ENCODE data around the gene TRIM39.
A peak's percentile ranks its signal among the peaks of the same experiment; 100 is the strongest.

The TRIM39 gene

GRCh38 chr6:30328397-30328796, 1.7 kb downstream of the TRIM39 start:
- no peak for DNase-seq

DNA sequence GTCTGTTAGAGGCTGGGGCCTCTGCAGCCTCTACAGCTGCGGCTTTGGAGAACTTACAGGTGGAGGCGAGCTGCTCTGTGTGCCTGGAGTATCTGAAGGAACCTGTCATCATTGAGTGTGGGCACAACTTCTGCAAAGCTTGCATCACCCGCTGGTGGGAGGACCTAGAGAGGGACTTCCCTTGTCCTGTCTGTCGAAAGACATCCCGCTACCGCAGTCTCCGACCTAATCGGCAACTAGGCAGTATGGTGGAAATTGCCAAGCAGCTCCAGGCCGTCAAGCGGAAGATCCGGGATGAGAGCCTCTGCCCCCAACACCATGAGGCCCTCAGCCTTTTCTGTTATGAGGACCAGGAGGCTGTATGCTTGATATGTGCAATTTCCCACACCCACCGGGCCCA, 2.6 kb downstream of the TRIM39 start:
- DNase-seq: no peak

GRCh38 chr6:30331981-30332380, 5.3 kb downstream of the TRIM39 start:
- no peak for DNase-seq

DNA sequence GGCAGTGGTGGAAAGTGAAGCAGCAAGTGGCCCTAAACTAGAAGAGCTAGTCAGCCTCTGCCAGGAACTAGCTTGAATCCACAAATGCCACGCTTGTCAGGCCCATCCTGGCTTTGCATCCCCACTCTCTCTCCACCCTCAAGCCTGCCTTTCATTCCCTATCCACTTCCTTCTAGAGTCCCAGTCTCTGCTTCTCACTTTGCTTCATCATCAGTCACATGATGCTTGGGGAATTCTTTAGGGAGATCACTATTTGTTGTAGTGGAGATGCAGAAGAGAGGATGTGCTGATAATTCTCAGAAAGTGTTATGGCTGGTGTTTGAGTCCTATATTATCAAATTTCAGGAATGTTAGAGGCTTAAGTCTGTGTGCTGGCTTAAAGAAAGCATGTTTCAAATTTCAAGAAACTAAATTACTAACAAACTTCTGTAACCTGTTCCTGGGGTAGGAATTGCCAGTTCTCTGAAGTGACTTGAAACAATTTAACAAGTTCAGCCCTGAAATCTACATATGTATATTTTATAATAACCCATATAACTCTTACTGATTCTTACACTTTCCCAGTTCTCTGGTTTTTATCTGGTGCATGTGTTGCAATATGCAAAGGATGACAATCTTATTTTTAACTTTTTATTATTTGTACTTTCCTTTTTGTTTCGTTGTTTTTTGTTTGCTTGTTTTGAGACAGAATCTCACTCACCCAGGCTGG, 7.5 kb downstream of the TRIM39 start:
- DNase-seq: no peak

DNA sequence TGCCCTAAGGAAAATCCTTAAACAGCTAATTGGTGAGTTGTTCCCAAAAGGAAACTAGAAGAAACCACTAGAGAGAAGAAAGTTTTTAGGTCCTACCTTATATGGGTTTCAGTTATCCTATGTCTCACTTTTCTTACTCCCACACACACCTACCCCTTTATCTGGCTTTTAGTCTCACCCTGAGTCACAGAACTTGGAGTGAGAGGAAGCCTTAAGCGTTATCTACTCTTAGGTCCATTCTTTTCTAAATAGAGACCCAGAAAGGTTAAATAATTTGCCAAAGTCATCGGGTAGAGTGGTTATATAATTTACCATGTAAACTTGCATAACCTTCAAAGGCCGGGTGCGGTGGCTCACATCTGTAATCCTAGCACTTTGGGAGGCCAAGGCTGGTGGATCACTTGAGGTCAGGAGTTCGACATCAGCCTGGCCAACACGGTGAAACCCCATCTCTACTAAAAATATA, 13.9 kb downstream of the TRIM39 start:
- DNase-seq: no peak

DNA sequence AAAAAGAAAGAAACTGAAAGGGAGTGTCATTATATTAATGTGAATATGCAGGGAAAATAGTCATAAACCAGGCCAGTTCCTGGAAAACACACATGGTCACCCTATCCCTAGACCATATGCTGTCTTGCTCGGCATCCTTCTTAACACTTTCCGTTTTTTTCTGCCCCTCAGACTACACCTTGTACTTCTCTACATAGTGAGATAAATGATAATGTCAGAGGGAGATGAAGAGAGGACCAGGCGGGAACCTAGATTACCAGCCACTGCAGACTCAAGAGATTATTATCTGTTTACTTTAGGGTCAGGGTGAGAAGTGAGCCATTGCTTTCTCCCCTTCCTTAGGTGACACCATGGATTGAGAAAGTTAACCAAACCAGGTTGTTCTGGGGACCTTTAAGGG, 14.5 kb downstream of the TRIM39 start:
- no peak for DNase-seq

GRCh38 chr6:30341728-30342127, 15.0 kb downstream of the TRIM39 start:
- DNase-seq: no peak

GRCh38 chr6:30344191-30344867, 17.6 kb downstream of the TRIM39 start:
- no peak for DNase-seq

DNA sequence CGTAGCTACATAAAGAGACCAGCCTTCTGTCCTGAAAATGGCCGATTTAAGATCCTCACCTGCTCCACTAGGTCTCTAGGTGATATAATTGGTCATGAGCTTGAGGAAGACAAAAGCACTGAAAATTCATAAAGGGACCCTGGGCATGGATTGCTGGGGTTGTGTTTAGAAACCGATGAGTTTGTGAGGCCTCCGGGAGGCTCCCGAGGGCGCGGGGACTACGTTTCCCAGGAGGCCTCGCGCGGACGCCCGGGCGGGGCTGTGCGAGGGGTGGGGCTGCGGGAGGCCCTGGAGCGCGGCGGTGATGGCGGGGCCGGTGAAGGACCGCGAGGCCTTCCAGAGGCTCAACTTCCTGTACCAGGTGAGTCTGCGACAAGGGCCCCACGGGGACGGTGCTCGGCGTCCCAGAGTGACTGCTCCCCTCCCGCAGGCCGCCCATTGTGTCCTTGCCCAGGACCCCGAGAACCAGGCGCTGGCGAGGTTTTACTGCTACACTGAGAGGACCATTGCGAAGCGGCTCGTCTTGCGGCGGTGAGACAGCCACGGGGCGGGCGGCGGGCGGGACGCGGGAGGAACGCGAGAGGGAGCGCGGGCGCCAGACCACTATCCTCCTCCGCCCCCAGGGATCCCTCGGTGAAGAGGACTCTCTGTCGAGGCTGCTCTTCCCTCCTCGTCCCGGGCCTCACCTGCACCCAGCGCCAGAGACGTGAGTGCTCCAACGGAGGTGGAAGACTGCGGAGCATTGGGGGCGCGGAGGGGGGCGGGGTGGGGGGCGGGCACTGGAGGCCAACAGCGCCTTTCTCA, 18.3 kb downstream of the TRIM39 start, which contains the start of gene RPP21:
RPP21 (plus strand) TSS at position 289 of the 804 bp plus-strand sequence; CDS start at position 305, 16 bp downstream.
- peak; percentile 89 for DNase-seq

GRCh38 chr6:30345852-30346251, 19.1 kb downstream of the TRIM39 start:
- no peak for DNase-seq

DNA sequence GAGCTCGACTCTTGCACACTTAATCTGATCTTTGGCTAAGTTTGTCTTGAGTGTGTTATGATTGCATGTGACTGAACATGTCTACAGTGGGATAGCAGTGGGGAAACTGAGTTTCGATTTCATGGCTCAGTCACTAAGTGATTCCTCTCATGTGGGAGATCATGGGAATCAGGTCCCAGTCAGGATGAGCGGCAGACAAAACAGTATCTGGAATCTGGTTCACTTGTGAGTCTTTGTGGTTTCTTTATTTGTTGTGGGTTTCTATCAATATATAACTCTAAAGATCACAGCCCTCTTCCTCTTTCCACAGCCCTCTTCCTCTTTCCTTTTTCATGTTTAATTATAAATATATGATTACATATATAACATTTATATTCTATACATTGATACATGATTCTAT, 22.2 kb downstream of the TRIM39 start:
- no peak for DNase-seq

DNA sequence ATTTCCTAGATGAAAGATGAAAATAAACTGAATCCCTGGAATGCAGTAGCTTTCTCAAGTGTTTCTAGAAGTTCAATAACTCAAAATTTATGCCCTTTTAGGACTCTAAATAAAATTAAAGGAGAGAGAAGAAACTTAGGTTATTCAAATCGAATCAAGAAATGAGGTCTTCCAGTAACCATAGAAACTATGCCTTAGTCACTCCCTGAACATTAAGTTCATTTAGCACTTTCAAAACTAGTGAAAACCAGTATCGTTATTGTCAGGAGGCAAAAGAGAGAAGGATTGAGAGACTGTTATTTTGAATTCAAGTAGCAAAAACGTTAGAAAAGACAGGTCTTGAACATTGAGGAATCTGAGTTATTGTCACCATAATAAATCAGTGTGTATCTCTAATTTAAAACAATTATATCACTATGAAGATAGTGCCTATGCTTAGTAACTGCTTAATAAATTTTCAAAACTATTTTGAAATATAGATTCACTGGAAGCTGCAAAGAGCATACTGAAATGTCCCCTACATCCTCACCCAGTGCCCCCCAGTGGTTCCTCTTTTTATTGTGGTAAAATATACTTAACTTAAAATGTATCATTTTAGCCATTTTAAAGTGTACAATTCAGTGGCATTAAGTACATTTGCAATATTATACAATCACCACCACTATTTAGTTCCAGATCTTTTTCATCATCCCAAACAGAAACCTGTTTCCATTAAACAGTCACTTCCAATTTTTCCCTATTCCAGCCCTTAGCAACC, 22.9 kb downstream of the TRIM39 start:
- no peak for DNase-seq

GRCh38 chr6:30350524-30350923, 23.8 kb downstream of the TRIM39 start:
- no peak for DNase-seq

DNA sequence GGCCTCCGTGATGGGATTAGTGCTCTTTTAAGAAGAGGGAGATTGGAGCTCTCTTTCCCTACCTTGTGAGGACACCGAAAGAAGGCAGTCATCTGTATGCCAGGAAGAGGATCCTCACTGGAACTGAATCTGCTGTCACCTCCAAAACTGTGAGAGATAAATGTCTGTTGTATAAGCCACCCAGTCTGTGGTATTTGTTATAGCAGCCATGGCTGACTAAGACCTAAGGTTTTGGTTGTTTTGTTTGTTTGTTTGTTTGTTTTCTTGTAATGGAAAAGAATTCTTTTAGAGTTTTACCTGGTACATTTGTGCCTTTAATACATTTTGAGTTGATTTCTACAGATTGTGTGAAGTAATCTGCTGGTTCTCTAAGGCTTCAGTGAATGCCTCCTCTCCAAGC, 25.8 kb downstream of the TRIM39 start:
- DNase-seq: no peak

GRCh38 chr6:30355281-30355680, 28.6 kb downstream of the TRIM39 start:
- DNase-seq: no peak

- DNase-seq: no peak
Observed at GRCh38 chr6:30356536-30356935, 29.8 kb downstream of the TRIM39 start.

- peak; percentile 53 for DNase-seq
Observed at GRCh38 chr6:30357678-30358540, 31.2 kb downstream of the TRIM39 start.

- DNase-seq: no peak
Observed at GRCh38 chr6:30359276-30359675, 32.5 kb downstream of the TRIM39 start.

GRCh38 chr6:30360139-30360538, 33.4 kb downstream of the TRIM39 start:
- DNase-seq: no peak

GRCh38 chr6:30361661-30362060, 34.9 kb downstream of the TRIM39 start:
- DNase-seq: no peak

DNA sequence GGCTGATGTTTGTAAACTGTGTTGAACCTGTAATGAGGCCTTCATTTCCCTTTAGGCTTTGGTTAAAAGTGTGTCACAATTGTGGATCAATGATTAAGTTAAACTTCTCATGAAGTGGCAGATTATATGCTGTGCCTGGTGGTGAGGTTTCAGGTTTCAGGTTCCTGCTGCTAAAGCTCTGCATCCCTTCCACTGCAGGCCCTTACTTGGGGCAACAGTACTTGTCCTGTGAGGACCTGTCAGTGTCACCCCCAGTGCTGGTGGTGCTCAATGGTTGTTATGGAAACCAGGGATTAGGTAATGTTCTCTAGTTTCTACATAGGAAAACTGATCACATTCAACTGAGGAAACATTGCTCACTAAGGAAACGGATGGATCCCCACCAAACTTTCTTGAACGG, 36.7 kb downstream of the TRIM39 start:
- no peak for DNase-seq

GRCh38 chr6:30364591-30364990, 37.9 kb downstream of the TRIM39 start:
- no peak for DNase-seq
